CD8-positive, alpha-beta memory T cell (primary cell): ENCODE results near the gene ETS1. TPM values are rescaled to one million over a fixed set of nuclear protein-coding genes. Genes with fewer than 3 reads are reported as not detected.

Experiments
- CTCF ChIA-PET: fragments of 350-600 bp; sonication (Branson Sonifier 250); formaldehyde crosslinking; loops from one replicate; lab custom pipeline; 2021; ENCODE audit warnings: antibody characterized with exemption; lab: Charles Lee
- POLR2A ChIA-PET: fragments of 350-600 bp; sonication (Branson Sonifier 250); formaldehyde crosslinking; loops from one replicate; lab custom pipeline; 2021; ENCODE audit warnings: antibody characterized with exemption; lab: Charles Lee
- DNase-seq, 5 donors: peaks; one replicate each; pipeline versions ENCODE4 v3.0.0 to v3.0.0-alpha.2; 2020 to 2022; ENCODE audit warnings: mixed read lengths in 1 of 5
- H3K27ac ChIP-seq: one replicate; pipeline ENCODE4 v1.7.0; 2013; ENCODE audit warnings: low read depth, mild to moderate bottlenecking, low read length, moderate library complexity
- H3K27me3 ChIP-seq: 2 replicates; pipeline ENCODE4 v1.7.0; 2013; ENCODE audit warnings: low read length, mild to moderate bottlenecking; ENCODE audit not compliant: insufficient read depth, poor library complexity, severe bottlenecking
- H3K36me3 ChIP-seq: 2 replicates; pipeline ENCODE4 v1.7.0; 2013; ENCODE audit warnings: mild to moderate bottlenecking, low read length, moderate library complexity; ENCODE audit not compliant: insufficient read depth
- H3K4me1 ChIP-seq: 2 replicates; pipeline ENCODE4 v1.7.0; 2013; ENCODE audit warnings: mild to moderate bottlenecking, low read length, moderate library complexity; ENCODE audit not compliant: insufficient read depth
- H3K4me3 ChIP-seq: 2 replicates; pipeline ENCODE4 v1.7.0; 2013; ENCODE audit warnings: mild to moderate bottlenecking, low read length
- H3K9me3 ChIP-seq: 2 replicates; pipeline ENCODE4 v1.7.0; 2013; ENCODE audit warnings: mild to moderate bottlenecking, low read length
- H3K27ac Mint-ChIP-seq, 8 donors: one replicate each; pipeline ENCODE4 v1.8.0; 2020 to 2021; ENCODE audit warnings: mixed read lengths in 8 of 8, mild to moderate bottlenecking in 6 of 8, inconsistent platforms in 3 of 8, moderate library complexity in 3 of 8
- H3K27me3 Mint-ChIP-seq, 2 donors: one replicate each; pipeline ENCODE4 v1.8.0; 2020 to 2021; ENCODE audit warnings: mixed read lengths in 2 of 2, mild to moderate bottlenecking in 1 of 2, moderate library complexity in 1 of 2
- H3K36me3 Mint-ChIP-seq, 3 donors: one replicate each; pipeline ENCODE4 v1.8.0; 2020 to 2021; ENCODE audit warnings: mixed read lengths in 3 of 3, inconsistent platforms in 1 of 3, mild to moderate bottlenecking in 1 of 3
- H3K4me1 Mint-ChIP-seq, 3 donors: one replicate each; pipeline ENCODE4 v1.8.0; 2020 to 2021; ENCODE audit warnings: mixed read lengths in 3 of 3, inconsistent platforms in 1 of 3, mild to moderate bottlenecking in 1 of 3
- H3K4me3 Mint-ChIP-seq, 7 donors: one replicate each; pipeline ENCODE4 v1.8.0; 2020 to 2021; ENCODE audit warnings: mixed read lengths in 7 of 7, mild to moderate bottlenecking in 6 of 7, moderate library complexity in 4 of 7, inconsistent platforms in 2 of 7
- H3K9me3 Mint-ChIP-seq, 5 donors: one replicate each; pipeline ENCODE4 v1.8.0; 2020 to 2022; ENCODE audit warnings: mixed read lengths in 5 of 5, mild to moderate bottlenecking in 3 of 5, moderate library complexity in 2 of 5, inconsistent platforms in 1 of 5
- polyA plus RNA-seq: library from polyadenylated mRNA; unstranded; fragments of 300-500 nt; fragmentation: Illumina TruSeq; gene quantifications from one replicate; pipeline ENCODE4 v1.2.3, GENCODE V29; 2021
- total RNA-seq, 2 experiments: library from RNA; stranded (reverse); gene quantifications; one replicate each; pipeline ENCODE4 v1.2.3, GENCODE V29; 2021

Gene ETS1
- total and polyA plus RNA-seq, 3 experiments from 2014 or later, result 386 to 411 (median 405) TPM

- Mint-ChIP-seq H3K27me3 (peaks cover 0 to 2% of the 10 kb centered on the region in 2 donors), H3K4me1 (peaks cover 39 to 45% (median 43%) of the 10 kb centered on the region in 3 donors), H3K9me3 (no peaks in the 10 kb centered on the region), H3K4me3 (peak overlapping the region; percentile 95 to 100 (median 98)), H3K27ac (peak overlapping the region; percentile 69 to 99 (median 98)), H3K36me3 (peaks cover 54 to 82% (median 58%) of the 10 kb centered on the region in 3 donors)
- H3K4me1 ChIP-seq, result peaks cover 22% of the 10 kb centered on the region
- no peaks in the 10 kb centered on the region for H3K27me3 ChIP-seq
- H3K9me3 ChIP-seq, result no peaks in the 10 kb centered on the region
- DNase-seq, result peak in 1 of 5 donors; percentile 30
- peaks cover 39% of the 10 kb centered on the region for H3K36me3 ChIP-seq
- peak overlapping the region; percentile 92 for H3K27ac ChIP-seq
- POLR2A ChIA-PET, result interaction anchor here (1.0 to 5.9 kb wide), 11 partner anchors 9 to 234 kb away, joined by 3 to 69 read pairs (median 7); no protein-coding TSS in a partner anchor
- H3K4me3 ChIP-seq, result peak overlapping the region; percentile 97
- CTCF ChIA-PET, result interaction anchor here (0.8 to 6.2 kb wide), 18 partner anchors 10 to 230 kb away, joined by 3 to 82 read pairs (median 8); no protein-coding TSS in a partner anchor
Observed at GRCh38 chr11:128519338-128519737, 68.0 kb downstream of the ETS1 start.

- Mint-ChIP-seq H3K4me3 (peak overlapping the region; percentile 95 to 100 (median 98)), H3K27me3 (peaks cover 0 to 2% of the 10 kb centered on the region in 2 donors), H3K36me3 (peaks cover 58 to 89% (median 62%) of the 10 kb centered on the region in 3 donors), H3K9me3 (no peaks in the 10 kb centered on the region), H3K27ac (peak overlapping the region; percentile 69 to 99 (median 98)), H3K4me1 (peaks cover 39 to 45% (median 43%) of the 10 kb centered on the region in 3 donors)
- H3K36me3 ChIP-seq, result peaks cover 39% of the 10 kb centered on the region
- POLR2A ChIA-PET, result interaction anchor here (1.0 to 5.9 kb wide), 8 partner anchors 8 to 234 kb away, joined by 3 to 69 read pairs (median 12); no protein-coding TSS in a partner anchor
- CTCF ChIA-PET, result interaction anchor here (0.8 to 6.2 kb wide), 22 partner anchors 9 to 348 kb away, joined by 3 to 82 read pairs (median 4); no protein-coding TSS in a partner anchor
- H3K27me3 ChIP-seq, result no peaks in the 10 kb centered on the region
- no peaks in the 10 kb centered on the region for H3K9me3 ChIP-seq
- DNase-seq, result peak in 1 of 5 donors; percentile 6
- H3K4me3 ChIP-seq, result peak overlapping the region; percentile 97
- H3K27ac ChIP-seq, result peak overlapping the region; percentile 92
- H3K4me1 ChIP-seq, result peaks cover 22% of the 10 kb centered on the region
Observed at GRCh38 chr11:128518493-128519207, 68.7 kb downstream of the ETS1 start.

- H3K27me3 ChIP-seq, result no peaks in the 10 kb centered on the region
- CTCF ChIA-PET, result interaction anchor here (0.7 to 6.2 kb wide), 18 partner anchors 8 to 345 kb away, joined by 3 to 82 read pairs (median 7); no protein-coding TSS in a partner anchor
- H3K4me1 Mint-ChIP-seq, result peaks cover 40 to 45% (median 43%) of the 10 kb centered on the region in 3 donors
- H3K27me3 Mint-ChIP-seq, result peaks cover 0 to 2% of the 10 kb centered on the region in 2 donors
- H3K9me3 Mint-ChIP-seq, result no peaks in the 10 kb centered on the region
- peak overlapping the region; percentile 73 to 99 (median 98) for H3K27ac Mint-ChIP-seq
- DNase-seq, result peak in 1 of 5 donors; percentile 23
- H3K27ac ChIP-seq, result peak overlapping the region; percentile 92
- POLR2A ChIA-PET, result interaction anchor here (0.5 to 4.8 kb wide), 7 partner anchors 9 to 110 kb away, joined by 3 to 33 read pairs (median 5); no protein-coding TSS in a partner anchor
- no peaks in the 10 kb centered on the region for H3K9me3 ChIP-seq
- H3K36me3 ChIP-seq, result peaks cover 48% of the 10 kb centered on the region
- peak overlapping the region; percentile 95 to 100 (median 98) for H3K4me3 Mint-ChIP-seq
- H3K4me1 ChIP-seq, result peaks cover 25% of the 10 kb centered on the region
- peaks cover 67 to 96% (median 72%) of the 10 kb centered on the region in 3 donors for H3K36me3 Mint-ChIP-seq
- H3K4me3 ChIP-seq, result peak overlapping the region; percentile 97
Observed at GRCh38 chr11:128517451-128518230, 69.7 kb downstream of the ETS1 start.

GRCh38 chr11:128516886-128517285, 70.5 kb downstream of the ETS1 start:
- peak overlapping the region; percentile 92 for H3K27ac ChIP-seq
- no peaks in the 10 kb centered on the region for H3K27me3 ChIP-seq
- peaks cover 33% of the 10 kb centered on the region for H3K4me1 ChIP-seq
- Mint-ChIP-seq H3K4me1 (peaks cover 48 to 51% (median 49%) of the 10 kb centered on the region in 3 donors), H3K27ac (peak overlapping the region; percentile 73 to 99 (median 98)), H3K9me3 (no peaks in the 10 kb centered on the region), H3K4me3 (peak overlapping the region; percentile 95 to 100 (median 98)), H3K36me3 (peaks cover 75 to 99% (median 79%) of the 10 kb centered on the region in 3 donors), H3K27me3 (peaks cover 0 to 2% of the 10 kb centered on the region in 2 donors)
- peaks cover 49% of the 10 kb centered on the region for H3K36me3 ChIP-seq
- POLR2A ChIA-PET, result interaction anchor here (0.5 to 4.8 kb wide), 7 partner anchors 8 to 113 kb away, joined by 3 to 33 read pairs (median 3); no protein-coding TSS in a partner anchor
- CTCF ChIA-PET, result interaction anchor here (1.1 to 6.2 kb wide), 9 partner anchors 7 to 345 kb away, joined by 3 to 82 read pairs (median 18); no protein-coding TSS in a partner anchor
- peak overlapping the region; percentile 97 for H3K4me3 ChIP-seq
- DNase-seq, result peak in 1 of 5 donors; percentile 7
- no peaks in the 10 kb centered on the region for H3K9me3 ChIP-seq

- DNase-seq, result peak in 1 of 5 donors; percentile 21
- no peaks in the 10 kb centered on the region for H3K27me3 ChIP-seq
- Mint-ChIP-seq H3K4me3 (peak overlapping the region; percentile 95 to 100 (median 98)), H3K9me3 (no peaks in the 10 kb centered on the region), H3K36me3 (peaks cover 76 to 99% (median 79%) of the 10 kb centered on the region in 3 donors), H3K4me1 (peaks cover 56 to 59% (median 57%) of the 10 kb centered on the region in 3 donors), H3K27me3 (peaks cover 0 to 2% of the 10 kb centered on the region in 2 donors), H3K27ac (peak overlapping the region; percentile 84 to 99 (median 98))
- peaks cover 49% of the 10 kb centered on the region for H3K36me3 ChIP-seq
- peaks cover 41% of the 10 kb centered on the region for H3K4me1 ChIP-seq
- H3K27ac ChIP-seq, result peak overlapping the region; percentile 92
- no peaks in the 10 kb centered on the region for H3K9me3 ChIP-seq
- POLR2A ChIA-PET, result interaction anchor here (0.5 to 4.8 kb wide), 10 partner anchors 7 to 229 kb away, joined by 3 to 33 read pairs (median 3); no protein-coding TSS in a partner anchor
- CTCF ChIA-PET, result interaction anchor here (0.9 to 6.2 kb wide), 8 partner anchors 11 to 344 kb away, joined by 3 to 82 read pairs (median 6); no protein-coding TSS in a partner anchor
- peak overlapping the region; percentile 97 for H3K4me3 ChIP-seq
Observed at GRCh38 chr11:128515826-128516778, 71.3 kb downstream of the ETS1 start.

- H3K4me1 ChIP-seq, result peaks cover 51% of the 10 kb centered on the region
- H3K9me3 Mint-ChIP-seq, result no peaks in the 10 kb centered on the region
- H3K36me3 Mint-ChIP-seq, result peaks cover 66 to 98% (median 71%) of the 10 kb centered on the region in 3 donors
- DNase-seq, result peak in 1 of 5 donors; percentile 46
- ChIA-PET CTCF (interaction anchor here (1.3 to 2.8 kb wide), 3 partner anchors 18 to 50 kb away, joined by 4 to 7 read pairs (median 4); no protein-coding TSS in a partner anchor), POLR2A (interaction anchor here (0.6 to 1.3 kb wide), 5 partner anchors 8 to 225 kb away, joined by 3 to 7 read pairs (median 4); no protein-coding TSS in a partner anchor)
- H3K4me1 Mint-ChIP-seq, result peaks cover 66 to 69% (median 67%) of the 10 kb centered on the region in 3 donors
- no peaks in the 10 kb centered on the region for H3K27me3 ChIP-seq
- H3K36me3 ChIP-seq, result peaks cover 46% of the 10 kb centered on the region
- H3K27ac Mint-ChIP-seq, result peak overlapping the region; percentile 90 to 99 (median 98)
- peak overlapping the region; percentile 95 to 100 (median 98) for H3K4me3 Mint-ChIP-seq
- peak overlapping the region; percentile 97 for H3K4me3 ChIP-seq
- no peaks in the 10 kb centered on the region for H3K9me3 ChIP-seq
- H3K27me3 Mint-ChIP-seq, result no peaks in the 10 kb centered on the region
- H3K27ac ChIP-seq, result peak overlapping the region; percentile 92
Observed at GRCh38 chr11:128515086-128515485, 72.3 kb downstream of the ETS1 start.
